Common myeloid progenitor, CD34-positive (primary cell): ENCODE measurements around the gene OR2L2.

Experiments
- CTCF ChIA-PET: fragments of 350-600 bp; sonication (Branson Sonifier 250); formaldehyde crosslinking; loops from one replicate; lab custom pipeline; 2021; ENCODE audit warnings: antibody characterized with exemption; lab: Charles Lee
- POLR2A ChIA-PET: fragments of 350-600 bp; sonication (Branson Sonifier 250); formaldehyde crosslinking; loops from one replicate; lab custom pipeline; 2021; ENCODE audit warnings: antibody characterized with exemption; lab: Charles Lee
- DNase-seq, 3 donors: peaks; one replicate each; pipeline versions ENCODE4 v3.0.0 to v3.0.0-alpha.2; 2013
- H3K27ac ChIP-seq, 2 experiments: 1 replicate in 1 of 2; 2 replicates in 1 of 2; pipeline ENCODE4 v1.7.0; 2013; ENCODE audit warnings: inconsistent platforms in 2 of 2, low read length in 2 of 2, mild to moderate bottlenecking in 2 of 2, low read depth in 1 of 2, moderate library complexity in 1 of 2; ENCODE audit not compliant: severe bottlenecking in 2 of 2, insufficient read depth in 1 of 2, poor library complexity in 1 of 2
- H3K27me3 ChIP-seq, 5 experiments: replicated peaks in 2 of 5; 1 replicate in 3 of 5; 2 replicates in 2 of 5; pipeline versions ENCODE4 v1.6.1 to v1.7.0; 2013; ENCODE audit warnings: low read length in 4 of 5, mild to moderate bottlenecking in 2 of 5, moderate library complexity in 2 of 5, inconsistent platforms in 1 of 5; ENCODE audit not compliant: insufficient read depth in 5 of 5, control insufficient read depth in 4 of 5
- H3K36me3 ChIP-seq, 4 experiments: 1 replicate in 2 of 4; 2 replicates in 2 of 4; pipeline versions ENCODE4 v1.6.1 to v1.7.0; 2013; ENCODE audit warnings: low read length in 3 of 4, control low read depth in 1 of 4, mild to moderate bottlenecking in 1 of 4; ENCODE audit not compliant: control insufficient read depth in 4 of 4, insufficient read depth in 4 of 4
- H3K4me1 ChIP-seq, 4 experiments: 1 replicate in 3 of 4; 2 replicates in 1 of 4; pipeline versions ENCODE4 v1.6.1 to v1.7.1; 2013; ENCODE audit warnings: low read length in 3 of 4, mild to moderate bottlenecking in 3 of 4, control low read depth in 1 of 4, inconsistent platforms in 1 of 4, moderate library complexity in 1 of 4; ENCODE audit not compliant: control insufficient read depth in 4 of 4, insufficient read depth in 4 of 4; ENCODE audit errors: control extremely low read depth in 1 of 4
- H3K4me3 ChIP-seq, 7 experiments: 1 replicate in 4 of 7; 2 replicates in 3 of 7; pipeline versions ENCODE4 v1.5.1 to v1.7.0; 2013; ENCODE audit warnings: mild to moderate bottlenecking in 7 of 7, low read length in 6 of 7, moderate library complexity in 6 of 7, inconsistent platforms in 2 of 7, low read depth in 2 of 7, control low read depth in 1 of 7; ENCODE audit not compliant: insufficient read depth in 4 of 7, control insufficient read depth in 1 of 7; ENCODE audit errors: extremely low read depth in 1 of 7
- H3K9me3 ChIP-seq, 5 experiments: 1 replicate in 4 of 5; 2 replicates in 1 of 5; pipeline versions ENCODE4 v1.6.1 to v1.7.1; 2013; ENCODE audit warnings: low read length in 4 of 5, mild to moderate bottlenecking in 2 of 5, inconsistent platforms in 1 of 5, low read depth in 1 of 5, moderate library complexity in 1 of 5; ENCODE audit not compliant: control insufficient read depth in 4 of 5, insufficient read depth in 2 of 5; ENCODE audit errors: control extremely low read depth in 1 of 5
- WGBS: methylation state at CpG from one replicate; pipeline ENCODE4 v1.1.5; 2013; ENCODE audit not compliant: insufficient coverage; 5-methylcytosine and 5-hydroxymethylcytosine counted together

Gene OR2L2

DNA sequence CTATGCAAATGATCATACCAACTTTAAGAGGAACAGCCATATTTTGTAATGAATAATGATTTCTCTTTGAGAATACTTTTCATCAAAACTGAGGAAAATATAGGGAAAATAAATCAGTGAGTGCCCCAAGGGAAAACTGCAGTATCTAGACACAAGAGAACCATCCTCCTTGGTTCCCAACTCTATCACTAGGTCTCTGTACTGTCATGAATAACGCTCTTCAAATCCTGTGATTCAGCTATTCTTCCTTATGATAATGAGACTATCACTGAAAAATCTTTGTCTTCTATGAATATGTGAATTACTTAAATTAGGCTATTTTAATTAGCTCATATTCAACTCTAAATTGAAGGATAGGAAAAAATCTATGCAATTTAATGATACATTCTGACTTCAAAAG lies 14.1 kb upstream of the OR2L2 start:
- Histone ChIP-seq H3K27me3 (no peaks in the 10 kb centered on the region), H3K4me1 (no peaks in the 10 kb centered on the region), H3K9me3 (peaks cover 1 to 13% (median 3%) of the 10 kb centered on the region in 5 experiments), H3K4me3 (no peak overlapping the region), H3K27ac (no peak overlapping the region), H3K36me3 (no peaks in the 10 kb centered on the region)
- no peak for DNase-seq
- ChIA-PET CTCF (no interaction called here), POLR2A (no interaction called here)
- no CpG with 5 or more reads among the region's 1 CpG for WGBS

GRCh38 chr1:248045209-248045608 lies 15.3 kb downstream of the OR2L2 start:
- DNase-seq: peak in 1 of 3 donors; percentile 3
- ChIA-PET CTCF (no interaction called here), POLR2A (no interaction called here)
- H3K27me3 ChIP-seq: no peaks in the 10 kb centered on the region
- H3K9me3 ChIP-seq: no peaks in the 10 kb centered on the region
- H3K27ac ChIP-seq: no peak overlapping the region
- no peaks in the 10 kb centered on the region for H3K4me1 ChIP-seq
- H3K4me3 ChIP-seq: no peak overlapping the region
- 100% methylated on average over 1 of the region's 5 CpGs for WGBS
- no peaks in the 10 kb centered on the region for H3K36me3 ChIP-seq

GRCh38 chr1:248046536-248046935 lies 16.7 kb downstream of the OR2L2 start, which contains the start of gene OR2L3:
Gene OR2L3 (plus strand): TSS chr1:248046836. CDS start chr1:248060682, 13,846 bp downstream.
- Histone ChIP-seq H3K9me3 (no peaks in the 10 kb centered on the region), H3K4me3 (no peak within 1 kb of the TSS), H3K36me3 (no peaks in the 10 kb centered on the region), H3K4me1 (no peaks in the 10 kb centered on the region), H3K27me3 (no peaks in the 10 kb centered on the region), H3K27ac (no peak within 1 kb of the TSS)
- 100% methylated on average over 1 of the region's 2 CpGs for WGBS
- POLR2A ChIA-PET: no interaction called here
- CTCF ChIA-PET: no interaction called here
- DNase-seq: no peak

- Histone ChIP-seq H3K9me3 (no peaks in the 10 kb centered on the region), H3K4me3 (no peak overlapping the region), H3K36me3 (no peaks in the 10 kb centered on the region), H3K27me3 (no peaks in the 10 kb centered on the region), H3K4me1 (no peaks in the 10 kb centered on the region), H3K27ac (no peak overlapping the region)
- WGBS: no CpG with 5 or more reads among the region's 1 CpG
- POLR2A ChIA-PET: no interaction called here
- CTCF ChIA-PET: interaction anchor here (1.3 kb wide), 1 partner anchor 131 kb away, joined by 3 read pairs; no protein-coding TSS in a partner anchor
- no peak for DNase-seq
These were observed 17.1 kb downstream of the OR2L2 start for GRCh38 chr1:248047008-248047407.

DNA sequence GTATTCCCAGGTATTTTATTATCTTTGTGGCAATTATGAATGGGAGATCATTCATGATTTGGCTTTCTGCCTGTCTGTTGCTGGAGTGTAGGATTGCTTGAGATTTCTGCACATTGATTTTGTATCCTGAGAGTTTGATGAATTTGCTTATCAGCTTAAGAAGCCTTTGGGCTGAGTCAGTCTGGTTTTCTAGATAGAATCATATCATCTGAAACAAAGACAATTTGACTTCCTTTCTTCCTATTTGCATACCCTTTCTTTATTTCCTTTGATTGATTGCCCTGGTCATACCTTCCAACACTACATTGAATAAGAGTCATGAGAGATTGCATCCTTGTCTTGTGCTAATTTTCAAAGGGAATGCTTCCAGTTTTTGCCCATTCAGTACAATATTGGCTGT lies 24.8 kb downstream of the OR2L2 start:
- no peaks in the 10 kb centered on the region for H3K36me3 ChIP-seq
- CTCF ChIA-PET: no interaction called here
- no peak overlapping the region for H3K4me3 ChIP-seq
- POLR2A ChIA-PET: no interaction called here
- DNase-seq: peak; percentile 25 to 74 (median 52)
- no peak overlapping the region for H3K27ac ChIP-seq
- no peaks in the 10 kb centered on the region for H3K4me1 ChIP-seq
- peaks cover 0 to 7% (median 1%) of the 10 kb centered on the region in 5 experiments for H3K9me3 ChIP-seq
- no peaks in the 10 kb centered on the region for H3K27me3 ChIP-seq

DNA sequence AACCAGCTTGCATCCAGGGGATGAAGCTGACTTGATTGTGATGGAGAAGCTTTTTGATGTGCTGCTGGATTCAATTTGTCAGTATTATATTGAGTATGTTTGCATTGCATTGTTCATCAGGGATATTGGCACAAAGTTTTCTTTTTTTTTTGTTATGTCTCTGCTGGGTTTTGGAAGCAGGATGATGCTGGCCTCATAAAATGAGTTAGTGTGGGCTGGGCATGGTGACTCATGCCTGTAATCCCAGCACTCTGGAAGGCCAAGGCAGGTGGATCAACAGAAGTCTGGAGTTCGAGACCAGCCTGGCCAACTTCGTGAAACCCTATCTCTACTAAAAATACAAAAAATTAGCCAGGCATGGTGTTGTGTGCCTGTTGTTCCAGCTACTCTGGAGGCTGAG lies 25.4 kb downstream of the OR2L2 start:
- ChIA-PET POLR2A (no interaction called here), CTCF (no interaction called here)
- no peaks in the 10 kb centered on the region for H3K36me3 ChIP-seq
- WGBS: no CpG with 5 or more reads among the region's 2 CpGs
- no peak overlapping the region for H3K27ac ChIP-seq
- DNase-seq: no peak
- H3K4me1 ChIP-seq: no peaks in the 10 kb centered on the region
- H3K9me3 ChIP-seq: peaks cover 0 to 7% (median 1%) of the 10 kb centered on the region in 5 experiments
- no peak overlapping the region for H3K4me3 ChIP-seq
- no peaks in the 10 kb centered on the region for H3K27me3 ChIP-seq

DNA sequence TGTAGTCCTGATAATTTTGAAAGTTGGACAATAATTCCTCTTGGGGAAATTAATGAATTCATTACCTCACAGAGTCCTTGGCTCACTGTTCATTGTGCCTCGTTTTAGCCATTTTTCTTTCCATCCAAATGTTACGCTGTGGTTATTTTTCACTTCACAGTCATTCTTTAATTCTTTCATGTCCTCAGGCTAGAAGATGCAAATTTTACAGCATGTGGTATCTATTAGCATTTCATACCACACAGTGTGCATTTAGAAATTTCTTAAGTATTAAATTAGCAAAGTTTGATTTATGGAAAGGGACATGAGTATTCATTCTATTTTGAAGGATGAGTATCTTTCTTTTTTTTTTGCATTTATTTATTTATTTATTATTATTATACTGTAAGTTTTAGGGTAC lies 35.2 kb downstream of the OR2L2 start:
- POLR2A ChIA-PET: no interaction called here
- no peaks in the 10 kb centered on the region for H3K36me3 ChIP-seq
- DNase-seq: no peak
- H3K27ac ChIP-seq: no peak overlapping the region
- H3K27me3 ChIP-seq: no peaks in the 10 kb centered on the region
- CTCF ChIA-PET: no interaction called here
- no peak overlapping the region for H3K4me3 ChIP-seq
- peaks cover 0 to 2% (median 0%) of the 10 kb centered on the region in 5 experiments for H3K9me3 ChIP-seq
- 100% methylated on average over 1 of the region's 2 CpGs for WGBS
- H3K4me1 ChIP-seq: no peaks in the 10 kb centered on the region
